ENCODE results near the gene ZC3H10.

GRCh38 chr12:56086096-56086495 lies 32.0 kb upstream of the ZC3H10 start:
- TF ChIP-seq CTCF (IDR thresholded peaks at IDR 0.05) (no peak), POLR2A (IDR thresholded peaks at IDR 0.05) (no peak)

Data from adrenal gland (tissue), 5 donors.